ENCODE measurements around the gene STARD4.

DNA sequence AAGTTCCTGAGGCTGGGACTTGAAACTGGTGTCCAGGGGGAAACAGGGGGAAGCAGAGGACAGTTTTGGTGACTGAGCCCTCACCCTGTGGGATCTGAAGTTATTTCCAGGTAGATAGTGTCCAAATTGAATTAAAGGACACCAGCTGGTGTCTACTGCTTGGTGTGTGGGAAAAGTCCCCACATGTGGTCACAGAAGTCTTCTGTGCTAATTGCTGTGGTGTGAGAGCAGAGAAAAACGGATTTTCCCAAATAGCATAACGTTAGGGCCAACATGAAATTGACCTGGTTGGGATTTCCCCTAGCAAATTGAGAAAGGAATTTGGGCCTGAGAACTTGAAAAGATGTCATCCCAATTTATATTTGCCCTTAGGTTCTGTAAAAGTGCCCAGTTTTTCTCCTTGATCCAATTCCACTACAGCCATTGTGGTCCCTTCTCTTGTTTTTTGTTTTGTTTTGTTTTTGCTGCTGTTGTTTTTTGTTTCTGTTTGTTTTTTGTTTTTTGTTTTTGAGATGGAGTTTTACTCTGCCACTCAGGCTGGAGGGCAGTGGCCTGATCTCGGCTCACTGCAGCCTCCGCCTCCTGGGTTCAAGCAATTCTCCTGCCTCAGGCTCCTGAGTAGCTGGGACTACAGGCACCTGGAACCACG is 5.6 kb upstream of the STARD4 start:
- TF ChIP-seq, protein P1, sequence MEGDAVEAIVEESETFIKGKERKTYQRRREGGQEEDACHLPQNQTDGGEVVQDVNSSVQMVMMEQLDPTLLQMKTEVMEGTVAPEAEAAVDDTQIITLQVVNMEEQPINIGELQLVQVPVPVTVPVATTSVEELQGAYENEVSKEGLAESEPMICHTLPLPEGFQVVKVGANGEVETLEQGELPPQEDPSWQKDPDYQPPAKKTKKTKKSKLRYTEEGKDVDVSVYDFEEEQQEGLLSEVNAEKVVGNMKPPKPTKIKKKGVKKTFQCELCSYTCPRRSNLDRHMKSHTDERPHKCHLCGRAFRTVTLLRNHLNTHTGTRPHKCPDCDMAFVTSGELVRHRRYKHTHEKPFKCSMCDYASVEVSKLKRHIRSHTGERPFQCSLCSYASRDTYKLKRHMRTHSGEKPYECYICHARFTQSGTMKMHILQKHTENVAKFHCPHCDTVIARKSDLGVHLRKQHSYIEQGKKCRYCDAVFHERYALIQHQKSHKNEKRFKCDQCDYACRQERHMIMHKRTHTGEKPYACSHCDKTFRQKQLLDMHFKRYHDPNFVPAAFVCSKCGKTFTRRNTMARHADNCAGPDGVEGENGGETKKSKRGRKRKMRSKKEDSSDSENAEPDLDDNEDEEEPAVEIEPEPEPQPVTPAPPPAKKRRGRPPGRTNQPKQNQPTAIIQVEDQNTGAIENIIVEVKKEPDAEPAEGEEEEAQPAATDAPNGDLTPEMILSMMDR (conservative IDR thresholded peaks at IDR 0.05; ENCODE audit: low read length): no peak
- no peak for TF ChIP-seq EZH2phosphoT487 (IDR thresholded peaks at IDR 0.05; ENCODE audit: borderline replicate concordance, low read depth, low read length)
